Trophoblast cell (in vitro differentiated cells and primary cell): ENCODE measurements around the gene SLC25A10.
A peak's percentile ranks its signal among the peaks of the same experiment; 100 is the strongest.

Source experiments
- DNase-seq, 2 donors: peaks; one replicate each; pipeline ENCODE4 v3.0.0-alpha.2; 2016
- H2AFZ ChIP-seq: 2 replicates; pipeline ENCODE4 v1.6.1; 2013; ENCODE audit warnings: low read length, moderate library complexity, mild to moderate bottlenecking; ENCODE audit not compliant: insufficient read depth, poor library complexity
- H2AK5ac ChIP-seq: 2 replicates; pipeline ENCODE4 v1.6.1; 2013; ENCODE audit warnings: mild to moderate bottlenecking, low read length
- H2BK120ac ChIP-seq: 2 replicates; pipeline ENCODE4 v1.6.1; 2013; ENCODE audit warnings: low read length, mild to moderate bottlenecking, moderate library complexity; ENCODE audit not compliant: insufficient read depth, poor library complexity
- H2BK12ac ChIP-seq: 2 replicates; pipeline ENCODE4 v1.6.1; 2013; ENCODE audit warnings: mild to moderate bottlenecking, low read length, moderate library complexity
- H2BK5ac ChIP-seq: 2 replicates; pipeline ENCODE4 v1.6.1; 2013; ENCODE audit warnings: low read length, low read depth, moderate library complexity, mild to moderate bottlenecking; ENCODE audit not compliant: poor library complexity
- H3K14ac ChIP-seq: 2 replicates; pipeline ENCODE4 v1.6.1; 2013; ENCODE audit warnings: mild to moderate bottlenecking, low read length
- H3K18ac ChIP-seq: 2 replicates; pipeline ENCODE4 v1.6.1; 2013; ENCODE audit warnings: mild to moderate bottlenecking, low read length
- H3K23ac ChIP-seq: 2 replicates; pipeline ENCODE4 v1.6.1; 2013; ENCODE audit warnings: low read length
- H3K27ac ChIP-seq: 2 replicates; pipeline ENCODE4 v1.5.1; 2013; ENCODE audit warnings: low read depth, mild to moderate bottlenecking, inconsistent platforms, low read length, moderate library complexity
- H3K27me3 ChIP-seq: 2 replicates; pipeline ENCODE4 v1.6.1; 2013; ENCODE audit warnings: inconsistent platforms, mild to moderate bottlenecking, low read length, moderate library complexity; ENCODE audit not compliant: insufficient read depth
- H3K36me3 ChIP-seq, 2 experiments: 1 replicate in 1 of 2; 2 replicates in 1 of 2; pipeline ENCODE4 v1.6.1; 2013; ENCODE audit warnings: low read length in 2 of 2, mild to moderate bottlenecking in 2 of 2, moderate library complexity in 1 of 2; ENCODE audit not compliant: insufficient read depth in 2 of 2, control insufficient read depth in 1 of 2
- H3K4ac ChIP-seq: 2 replicates; pipeline ENCODE4 v1.6.1; 2013; ENCODE audit warnings: low read depth, mild to moderate bottlenecking, low read length, moderate library complexity
- H3K4me1 ChIP-seq, 2 experiments: 1 replicate in 1 of 2; 2 replicates in 1 of 2; pipeline ENCODE4 v1.6.1; 2013; ENCODE audit warnings: low read length in 2 of 2, mild to moderate bottlenecking in 2 of 2, moderate library complexity in 1 of 2; ENCODE audit not compliant: insufficient read depth in 2 of 2, control insufficient read depth in 1 of 2
- H3K4me2 ChIP-seq: 2 replicates; pipeline ENCODE4 v1.6.1; 2013; ENCODE audit warnings: inconsistent platforms, mild to moderate bottlenecking, low read length, moderate library complexity
- H3K4me3 ChIP-seq: 2 replicates; pipeline ENCODE4 v1.5.1; 2013; ENCODE audit warnings: mild to moderate bottlenecking, low read depth, low read length, inconsistent platforms
- H3K79me1 ChIP-seq: one replicate; pipeline ENCODE4 v1.6.1; 2013; ENCODE audit warnings: low read length
- H3K79me2 ChIP-seq: 2 replicates; pipeline ENCODE4 v1.6.1; 2013; ENCODE audit warnings: low read length, mild to moderate bottlenecking; ENCODE audit not compliant: control insufficient read depth, insufficient read depth, poor library complexity
- H3K9ac ChIP-seq: 2 replicates; pipeline ENCODE4 v1.6.1; 2013; ENCODE audit warnings: mild to moderate bottlenecking, low read length
- H3K9me3 ChIP-seq: 2 replicates; pipeline ENCODE4 v1.6.1; 2013; ENCODE audit warnings: low read depth, mild to moderate bottlenecking, control low read depth, inconsistent platforms, low read length; ENCODE audit not compliant: insufficient read depth
- H4K12ac ChIP-seq: 2 replicates; pipeline ENCODE4 v1.6.1; 2013; ENCODE audit warnings: low read depth, mild to moderate bottlenecking, low read length, moderate library complexity
- H4K8ac ChIP-seq: 2 replicates; pipeline ENCODE4 v1.6.1; 2013; ENCODE audit warnings: low read depth, mild to moderate bottlenecking, low read length, moderate library complexity
- H4K91ac ChIP-seq: one replicate; pipeline ENCODE4 v1.6.1; 2013; ENCODE audit warnings: low read depth, mild to moderate bottlenecking, low read length, moderate library complexity
- WGBS: extraction: QIAGEN DNeasy Blood & Tissue Kit; methylation state at CpG from one replicate; pipeline ENCODE4 v1.1.7; 2013; ENCODE audit warnings: missing lambda C conversion rate; ENCODE audit not compliant: insufficient read length, insufficient coverage; ENCODE audit errors: extremely low coverage; 5-methylcytosine and 5-hydroxymethylcytosine counted together

SLC25A10 gene

DNA sequence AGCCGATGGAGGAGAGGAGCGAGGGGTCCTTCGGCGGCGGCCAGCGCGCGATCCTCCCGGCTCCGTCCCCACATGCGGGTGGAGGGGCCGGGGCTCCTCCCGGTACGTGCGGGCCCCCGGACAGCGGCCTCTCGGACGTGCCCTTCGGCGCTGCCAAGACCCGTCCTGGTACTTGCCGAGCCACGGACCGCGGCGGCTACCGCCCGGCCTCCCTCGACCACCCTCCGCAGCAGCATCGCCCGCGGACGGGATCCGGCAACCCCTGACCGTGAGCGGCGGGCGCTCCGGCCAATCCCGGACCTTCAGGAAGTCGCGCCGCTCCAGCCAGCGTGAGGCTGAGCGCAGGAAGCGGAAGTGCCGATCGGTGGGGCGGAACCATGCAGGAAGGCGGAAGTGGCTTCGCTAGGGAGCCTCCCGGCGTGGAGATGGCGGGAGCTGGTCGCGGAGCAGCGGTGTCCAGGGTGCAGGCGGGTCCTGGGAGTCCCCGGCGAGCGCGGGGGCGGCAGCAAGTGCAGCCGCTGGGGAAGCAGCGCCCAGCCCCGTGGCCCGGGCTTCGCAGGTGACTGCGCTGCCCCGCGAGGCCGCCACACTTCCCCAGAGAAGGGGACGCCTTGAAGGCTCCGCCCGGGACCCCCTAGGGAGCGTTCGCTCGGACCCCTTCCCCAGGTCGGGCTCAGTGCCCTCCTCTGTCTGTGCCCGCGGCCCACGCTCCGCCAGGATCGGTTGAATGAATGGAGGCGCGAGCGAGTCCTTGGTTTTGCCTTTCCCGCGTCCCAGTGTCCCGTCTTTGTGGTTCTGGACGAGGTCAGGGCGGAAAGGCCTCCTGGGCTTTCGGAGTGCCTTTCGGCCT lies 45.5 kb upstream of the SLC25A10 start, which contains the start of the genes CCDC137 and OXLD1:
Gene CCDC137 (plus strand): TSS at position 396 of the 850 bp plus-strand sequence. CDS start 30 bp downstream, at position 426.
Gene OXLD1 (minus strand): TSS at position 264 of the 850 bp plus-strand sequence. CDS start 28 bp downstream, at position 236.
- H2BK12ac ChIP-seq = no peak within 1 kb of the TSS
- no peak within 1 kb of the TSS for H3K23ac ChIP-seq
- peak within 1 kb of the TSS; percentile 85 for H3K9ac ChIP-seq
- WGBS = no CpG with 5 or more reads among the region's 96 CpGs
- peak within 1 kb of the TSS; percentile 95 for H4K8ac ChIP-seq
- H3K4me3 ChIP-seq = peak within 1 kb of the TSS; percentile 81
- no peaks in the 10 kb centered on the region for H3K27me3 ChIP-seq
- peaks cover 11% of the 10 kb centered on the region for H3K79me1 ChIP-seq
- peaks cover 23 to 32% of the 10 kb centered on the region in 2 experiments for H3K36me3 ChIP-seq
- H3K14ac ChIP-seq = peak within 1 kb of the TSS; percentile 94
- peaks cover 2% of the 10 kb centered on the region for H3K9me3 ChIP-seq
- peak; percentile 96 to 98 for DNase-seq
- peak within 1 kb of the TSS; percentile 58 for H3K27ac ChIP-seq
- H2BK5ac ChIP-seq = peak within 1 kb of the TSS; percentile 86
- H4K12ac ChIP-seq = peak within 1 kb of the TSS; percentile 96
- H3K79me2 ChIP-seq = peaks cover 13% of the 10 kb centered on the region
- H3K4me1 ChIP-seq = peaks cover 16 to 18% of the 10 kb centered on the region in 2 experiments
- H3K4ac ChIP-seq = peak within 1 kb of the TSS; percentile 92
- peak within 1 kb of the TSS; percentile 82 for H2AFZ ChIP-seq
- H3K18ac ChIP-seq = peak within 1 kb of the TSS; percentile 89
- peak within 1 kb of the TSS; percentile 96 for H3K4me2 ChIP-seq
- H2AK5ac ChIP-seq = peak within 1 kb of the TSS; percentile 99
- peak within 1 kb of the TSS; percentile 95 for H4K91ac ChIP-seq
- H2BK120ac ChIP-seq = peak within 1 kb of the TSS; percentile 85

DNA sequence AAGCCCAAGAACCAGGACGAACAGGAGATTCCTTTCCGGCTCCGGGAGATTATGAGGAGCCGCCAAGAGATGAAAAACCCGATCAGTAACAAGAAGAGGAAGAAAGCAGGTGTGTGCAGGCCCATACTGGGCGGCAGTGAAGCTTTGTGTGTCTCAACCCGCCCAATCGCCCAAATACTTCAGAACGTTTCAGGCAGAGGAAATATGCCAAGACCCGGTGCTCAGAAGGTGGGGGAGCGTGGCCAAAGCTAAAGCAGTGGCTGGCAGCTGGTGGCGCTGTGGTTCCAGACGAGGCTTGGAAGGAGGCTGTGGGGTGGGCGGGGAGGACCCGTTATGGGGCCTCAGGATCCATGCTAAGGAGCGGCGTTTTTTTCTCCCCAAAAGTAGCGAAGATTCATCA lies 44.3 kb upstream of the SLC25A10 start:
- Histone ChIP-seq H4K8ac (no peak overlapping the region), H2BK5ac (no peak overlapping the region), H3K9me3 (peaks cover 2% of the 10 kb centered on the region), H3K14ac (no peak overlapping the region), H3K9ac (no peak overlapping the region), H3K23ac (no peak overlapping the region), H3K18ac (no peak overlapping the region), H3K4me3 (no peak overlapping the region), H3K79me1 (peaks cover 11% of the 10 kb centered on the region), H3K4me1 (peaks cover 16 to 18% of the 10 kb centered on the region in 2 experiments), H2BK120ac (no peak overlapping the region), H4K12ac (no peak overlapping the region), H3K4me2 (no peak overlapping the region), H2BK12ac (no peak overlapping the region), H3K27me3 (no peaks in the 10 kb centered on the region), H3K27ac (no peak overlapping the region), H4K91ac (no peak overlapping the region), H2AFZ (no peak overlapping the region), H2AK5ac (no peak overlapping the region), H3K79me2 (peaks cover 13% of the 10 kb centered on the region), H3K36me3 (peaks cover 35 to 44% of the 10 kb centered on the region in 2 experiments), H3K4ac (peak overlapping the region; percentile 43)
- peak in 1 of 2 donors; percentile 24 for DNase-seq
- no CpG with 5 or more reads among the region's 18 CpGs for WGBS

DNA sequence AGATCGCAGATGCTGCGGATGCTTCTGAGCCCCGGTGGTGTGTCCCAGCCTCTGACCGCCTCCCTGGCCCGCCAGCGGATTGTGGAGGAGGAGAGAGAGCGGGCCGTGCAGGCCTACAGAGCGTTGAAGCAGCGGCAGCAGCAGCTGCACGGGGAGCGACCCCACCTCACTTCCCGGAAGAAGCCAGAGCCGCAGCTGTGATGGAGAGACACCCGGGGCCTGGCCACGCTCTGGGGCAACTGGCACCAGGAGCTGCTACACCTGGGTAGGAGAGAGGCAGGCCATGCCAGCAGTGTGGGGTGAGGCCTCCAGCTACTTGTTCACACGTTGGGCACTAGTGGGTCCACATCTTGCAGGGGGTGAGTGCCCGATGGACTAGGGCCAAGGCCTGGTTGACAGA lies 39.6 kb upstream of the SLC25A10 start:
- no peak overlapping the region for H2BK120ac ChIP-seq
- H2BK12ac ChIP-seq = no peak overlapping the region
- no peak overlapping the region for H3K27ac ChIP-seq
- no peak overlapping the region for H3K18ac ChIP-seq
- H3K27me3 ChIP-seq = no peaks in the 10 kb centered on the region
- WGBS = no CpG with 5 or more reads among the region's 18 CpGs
- H4K91ac ChIP-seq = no peak overlapping the region
- H3K9me3 ChIP-seq = peaks cover 4% of the 10 kb centered on the region
- H3K4ac ChIP-seq = no peak overlapping the region
- H3K9ac ChIP-seq = no peak overlapping the region
- no peak overlapping the region for H2AK5ac ChIP-seq
- H2BK5ac ChIP-seq = no peak overlapping the region
- no peaks in the 10 kb centered on the region for H3K79me2 ChIP-seq
- H4K8ac ChIP-seq = no peak overlapping the region
- H2AFZ ChIP-seq = no peak overlapping the region
- H3K4me2 ChIP-seq = no peak overlapping the region
- H3K14ac ChIP-seq = no peak overlapping the region
- H3K23ac ChIP-seq = no peak overlapping the region
- no peaks in the 10 kb centered on the region for H3K79me1 ChIP-seq
- H3K4me3 ChIP-seq = no peak overlapping the region
- peaks cover 3 to 5% of the 10 kb centered on the region in 2 experiments for H3K4me1 ChIP-seq
- DNase-seq = no peak
- H3K36me3 ChIP-seq = peaks cover 54 to 57% of the 10 kb centered on the region in 2 experiments
- H4K12ac ChIP-seq = no peak overlapping the region

DNA sequence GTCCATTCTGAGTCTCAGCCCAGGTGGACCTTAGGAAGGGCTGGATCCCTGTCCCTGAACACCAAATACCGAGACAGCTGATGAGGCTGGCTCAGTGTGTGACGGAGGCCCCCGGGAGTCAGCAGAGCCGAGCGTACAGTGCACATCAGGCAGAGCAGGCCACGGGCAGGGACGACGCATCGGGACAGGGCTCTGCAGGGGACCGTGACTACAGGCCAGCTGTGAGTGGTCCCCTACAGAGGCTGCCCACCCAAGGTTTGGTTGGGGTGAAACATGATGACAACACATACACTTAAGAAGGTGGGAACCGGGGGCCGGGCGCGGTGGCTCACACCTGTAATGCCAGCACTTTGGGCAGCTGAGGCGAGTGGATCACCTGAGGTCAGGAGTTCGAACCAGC lies 39.1 kb upstream of the SLC25A10 start:
- Histone ChIP-seq H3K4me3 (no peak overlapping the region), H3K79me2 (no peaks in the 10 kb centered on the region), H3K4me1 (peaks cover 0 to 2% of the 10 kb centered on the region in 2 experiments), H3K4me2 (no peak overlapping the region), H3K23ac (no peak overlapping the region), H4K12ac (no peak overlapping the region), H3K36me3 (peaks cover 54 to 59% of the 10 kb centered on the region in 2 experiments), H4K8ac (no peak overlapping the region), H4K91ac (no peak overlapping the region), H2AFZ (no peak overlapping the region), H2BK120ac (no peak overlapping the region), H2AK5ac (no peak overlapping the region), H3K4ac (no peak overlapping the region), H3K9ac (no peak overlapping the region), H2BK5ac (no peak overlapping the region), H3K14ac (no peak overlapping the region), H3K27me3 (no peaks in the 10 kb centered on the region), H3K9me3 (peaks cover 4% of the 10 kb centered on the region), H3K27ac (no peak overlapping the region), H3K18ac (no peak overlapping the region), H2BK12ac (no peak overlapping the region), H3K79me1 (no peaks in the 10 kb centered on the region)
- DNase-seq = no peak
- no CpG with 5 or more reads among the region's 16 CpGs for WGBS
